GM19193 (cell line): ENCODE data around the gene MAPT.

Experiments used
- POLR2A ChIP-seq: IDR thresholded peaks from 4 replicates; pipeline ENCODE4 v1.6.1; 2011; ENCODE audit not compliant: insufficient read depth, insufficient read length; ENCODE audit errors: extremely low read depth

Gene MAPT

DNA sequence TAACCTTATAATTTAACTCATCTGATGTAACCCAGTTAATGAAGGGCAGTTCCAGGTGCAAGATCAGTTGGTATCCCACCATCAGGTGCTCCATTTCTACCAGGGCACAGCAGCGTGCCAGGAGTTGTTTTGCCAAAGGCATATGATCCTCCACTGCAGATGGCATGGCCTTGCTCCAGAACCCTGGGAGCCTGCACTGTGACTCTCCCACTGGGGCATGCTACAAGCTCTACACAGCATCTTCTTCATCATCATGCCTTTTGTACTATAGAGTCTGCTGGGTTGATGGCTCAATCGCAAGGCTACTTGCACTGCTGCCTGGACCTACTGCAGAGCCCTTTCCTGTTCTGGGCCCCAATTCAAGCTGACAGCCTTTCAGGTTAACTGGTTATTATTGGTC is 11.3 kb upstream of the MAPT start:
- no peak for TF ChIP-seq POLR2A

- no peak for TF ChIP-seq POLR2A
These were observed 7.5 kb upstream of the MAPT start for GRCh38 chr17:45886852-45887251.

DNA sequence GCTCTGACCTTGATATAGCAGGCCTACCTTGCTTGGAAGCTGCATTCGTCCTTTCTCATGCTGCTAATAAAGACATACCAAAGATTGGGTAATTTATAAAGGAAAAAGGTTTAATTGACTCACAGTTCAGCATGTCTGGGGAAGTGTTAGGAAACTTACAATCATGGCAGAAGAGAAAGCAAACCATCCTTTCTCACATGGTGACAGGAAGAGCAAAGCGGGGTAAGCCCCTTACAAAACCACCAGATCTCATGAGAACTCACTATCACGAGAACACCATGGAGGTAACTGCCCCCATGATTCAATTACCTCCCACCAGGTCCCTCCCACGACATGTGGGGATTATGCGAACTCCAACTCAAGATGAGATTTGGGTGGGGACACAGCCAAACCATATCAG is 6.0 kb upstream of the MAPT start:
- TF ChIP-seq POLR2A: no peak

- TF ChIP-seq POLR2A: no peak
These were observed 4.8 kb upstream of the MAPT start for GRCh38 chr17:45889579-45889978.

DNA sequence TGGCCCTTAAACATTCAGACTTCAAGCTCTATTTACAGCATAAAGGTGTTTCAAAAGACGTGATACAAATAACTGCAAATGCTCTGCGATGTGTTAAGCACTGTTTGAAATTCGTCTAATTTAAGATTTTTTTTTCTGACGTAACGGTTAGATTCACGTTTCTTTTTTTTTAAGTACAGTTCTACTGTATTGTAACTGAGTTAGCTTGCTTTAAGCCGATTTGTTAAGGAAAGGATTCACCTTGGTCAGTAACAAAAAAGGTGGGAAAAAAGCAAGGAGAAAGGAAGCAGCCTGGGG is 681 bp upstream of the MAPT start:
- TF ChIP-seq POLR2A: no peak

DNA sequence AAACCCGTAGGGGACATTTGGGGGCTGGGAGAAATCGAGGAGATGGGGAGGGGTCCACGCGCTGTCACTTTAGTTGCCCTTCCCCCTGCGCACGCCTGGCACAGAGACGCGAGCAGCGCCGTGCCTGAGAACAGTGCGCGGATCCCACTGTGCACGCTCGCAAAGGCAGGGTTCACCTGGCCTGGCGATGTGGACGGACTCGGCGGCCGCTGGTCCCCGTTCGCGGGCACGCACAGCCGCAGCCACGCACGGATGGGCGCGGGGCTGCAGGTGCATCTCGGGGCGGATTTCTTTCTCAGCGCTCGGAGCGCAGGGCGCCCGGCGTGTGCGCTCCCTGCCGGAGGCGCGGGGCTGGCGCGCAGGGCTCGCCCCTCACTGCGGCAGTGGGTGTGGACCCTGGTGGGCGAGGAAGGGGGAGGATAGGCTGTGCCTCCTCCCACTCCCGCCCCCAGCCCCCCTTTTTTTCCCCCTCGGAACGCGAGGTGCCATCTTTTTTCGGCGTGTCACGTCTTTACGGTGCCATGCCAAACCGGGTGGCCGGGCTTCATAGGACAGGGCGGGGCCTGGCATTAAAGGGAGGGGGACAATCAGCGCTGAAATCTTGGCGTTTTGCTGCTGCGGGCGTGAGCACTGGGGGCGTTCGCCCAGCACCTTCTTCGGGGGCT is 1.1 kb downstream of the MAPT start:
- no peak for TF ChIP-seq POLR2A

GRCh38 chr17:45895969-45896785 is 1.8 kb downstream of the MAPT start:
- TF ChIP-seq POLR2A: no peak

- TF ChIP-seq POLR2A: no peak
These were observed 2.7 kb downstream of the MAPT start for GRCh38 chr17:45896803-45897693.

DNA sequence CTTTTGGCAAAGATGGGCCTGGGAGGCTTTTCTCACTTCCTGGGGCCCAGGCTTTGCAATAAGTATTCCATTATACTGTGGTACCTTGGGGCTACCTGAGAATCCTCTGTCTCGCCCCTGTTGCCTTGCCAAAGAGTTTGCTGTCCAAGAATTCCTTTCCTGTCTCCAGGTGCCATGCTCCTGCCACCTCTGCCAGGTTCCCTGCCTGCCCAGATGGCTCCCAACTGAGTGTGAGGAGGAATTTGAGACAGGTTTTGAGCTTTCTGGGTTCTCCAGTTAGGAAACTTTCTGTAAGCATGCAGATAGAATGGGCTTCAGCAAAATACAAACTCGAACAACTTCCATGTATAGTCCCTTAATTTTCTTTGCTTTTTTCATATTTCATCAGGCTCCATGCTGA is 5.8 kb downstream of the MAPT start:
- no peak for TF ChIP-seq POLR2A

DNA sequence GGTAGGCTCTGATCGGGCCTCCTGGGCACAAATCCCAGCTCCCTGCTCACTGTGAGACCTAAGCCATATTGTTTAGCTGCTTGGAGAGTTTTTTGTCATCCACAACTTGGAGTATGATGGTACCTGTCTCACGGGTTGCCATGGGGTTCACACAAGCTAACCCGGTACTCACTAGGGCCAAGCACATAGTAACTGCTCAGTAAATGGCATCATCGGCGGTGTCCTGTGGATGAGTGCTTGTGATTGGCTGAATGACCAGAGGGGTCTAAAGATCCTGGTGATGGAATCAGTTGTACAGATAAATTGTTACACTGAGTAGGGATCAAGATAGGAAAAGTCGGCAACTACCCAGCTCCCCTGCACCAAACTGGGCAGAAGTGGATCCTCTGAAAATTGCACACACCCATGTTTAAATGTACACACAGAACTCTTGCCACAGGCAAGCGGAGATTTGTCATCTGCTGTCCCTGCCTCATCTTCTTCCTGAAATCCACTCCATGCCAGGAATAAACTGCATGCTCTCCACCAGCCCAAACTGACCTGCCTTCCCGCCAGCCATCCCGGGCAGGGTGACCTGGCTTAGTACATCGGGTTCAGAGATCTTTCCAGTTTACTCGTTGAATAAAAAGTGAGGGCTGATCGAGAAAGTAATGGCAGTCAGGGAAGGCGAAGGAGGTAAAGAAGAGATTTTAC is 6.5 kb downstream of the MAPT start:
- no peak for TF ChIP-seq POLR2A

- TF ChIP-seq POLR2A: no peak
These were observed 8.6 kb downstream of the MAPT start for GRCh38 chr17:45902892-45903346.

DNA sequence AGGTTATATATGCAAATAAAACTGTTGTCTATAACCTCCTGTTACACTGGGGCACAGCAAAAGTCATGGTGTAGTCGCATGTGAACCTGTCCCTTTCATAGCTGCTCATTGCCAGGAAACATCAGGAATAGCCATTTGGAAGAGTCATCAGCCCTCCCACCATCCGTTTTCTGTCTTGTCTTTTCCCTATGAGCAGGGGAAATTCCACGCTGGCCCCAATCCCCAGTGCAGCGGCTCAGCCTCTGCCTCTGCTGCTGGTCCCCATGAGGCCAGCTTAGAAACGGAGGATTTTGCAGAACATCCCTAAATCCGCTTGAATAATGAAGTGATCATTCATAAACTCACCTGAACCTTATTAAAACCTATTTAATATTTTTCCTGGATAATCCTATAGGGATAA is 10.5 kb downstream of the MAPT start:
- no peak for TF ChIP-seq POLR2A

GRCh38 chr17:45905814-45906213 is 11.5 kb downstream of the MAPT start:
- no peak for TF ChIP-seq POLR2A

GRCh38 chr17:45906237-45906636 is 11.9 kb downstream of the MAPT start:
- TF ChIP-seq POLR2A: no peak
